CD1c-positive myeloid dendritic cell (primary cell): ENCODE data around the gene TBC1D9B.
"Not testable (repeated sequence)": the region's sequence is repeated elsewhere in the genome, so short reads cannot be mapped to it uniquely, and the experiment has no call there.

ENCODE experiments used
- DNase-seq: peaks from one replicate; pipeline ENCODE4 v3.0.0-alpha.2; 2016; ENCODE audit errors: extremely low spot score

TBC1D9B gene

GRCh38 chr5:179839328-179840256, 68.1 kb downstream of the TBC1D9B start:
- no peak for DNase-seq

- DNase-seq, result no peak
These were observed 70.4 kb downstream of the TBC1D9B start for GRCh38 chr5:179837076-179838011.

DNA sequence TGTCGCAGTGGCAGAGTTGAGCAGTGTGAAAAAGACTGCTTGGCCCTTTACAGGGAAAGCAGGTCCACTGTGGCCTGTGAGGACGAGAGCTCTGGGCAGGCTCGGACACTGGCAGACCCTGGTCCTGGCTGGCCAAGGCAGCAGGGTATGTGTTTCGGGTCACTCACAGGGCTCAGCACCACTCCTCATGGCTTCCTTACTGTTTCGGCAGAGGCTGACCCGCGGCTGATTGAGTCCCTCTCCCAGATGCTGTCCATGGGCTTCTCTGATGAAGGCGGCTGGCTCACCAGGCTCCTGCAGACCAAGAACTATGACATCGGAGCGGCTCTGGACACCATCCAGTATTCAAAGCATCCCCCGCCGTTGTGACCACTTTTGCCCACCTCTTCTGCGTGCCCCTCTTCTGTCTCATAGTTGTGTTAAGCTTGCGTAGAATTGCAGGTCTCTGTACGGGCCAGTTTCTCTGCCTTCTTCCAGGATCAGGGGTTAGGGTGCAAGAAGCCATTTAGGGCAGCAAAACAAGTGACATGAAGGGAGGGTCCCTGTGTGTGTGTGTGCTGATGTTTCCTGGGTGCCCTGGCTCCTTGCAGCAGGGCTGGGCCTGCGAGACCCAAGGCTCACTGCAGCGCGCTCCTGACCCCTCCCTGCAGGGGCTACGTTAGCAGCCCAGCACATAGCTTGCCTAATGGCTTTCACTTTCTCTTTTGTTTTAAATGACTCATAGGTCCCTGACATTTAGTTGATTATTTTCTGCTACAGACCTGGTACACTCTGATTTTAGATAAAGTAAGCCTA, 71.3 kb downstream of the TBC1D9B start:
- DNase-seq, result peak; percentile 35

DNA sequence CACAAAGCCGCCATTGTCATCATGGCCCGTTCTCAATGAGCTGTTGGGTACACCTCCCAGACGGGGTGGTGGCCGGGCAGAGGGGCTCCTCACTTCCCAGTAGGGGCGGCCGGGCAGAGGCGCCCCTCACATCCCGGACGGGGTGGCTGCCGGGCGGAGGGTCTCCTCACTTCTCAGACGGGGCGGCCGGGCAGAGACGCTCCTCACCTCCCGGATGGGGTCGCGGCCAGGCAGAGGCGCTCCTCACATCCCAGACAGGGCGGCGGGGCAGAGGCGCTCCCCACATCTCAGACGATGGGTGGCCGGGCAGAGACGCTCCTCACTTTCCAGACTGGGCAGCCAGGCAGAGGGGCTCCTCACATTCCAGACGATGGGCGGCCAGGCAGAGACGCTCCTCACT, 72.8 kb downstream of the TBC1D9B start:
- not testable (repeated sequence) for DNase-seq

- no peak for DNase-seq
These were observed 73.6 kb downstream of the TBC1D9B start for GRCh38 chr5:179834120-179834519.

GRCh38 chr5:179833709-179834070, 74.0 kb downstream of the TBC1D9B start:
- no peak for DNase-seq

GRCh38 chr5:179833056-179833708, 74.5 kb downstream of the TBC1D9B start:
- no peak for DNase-seq

DNA sequence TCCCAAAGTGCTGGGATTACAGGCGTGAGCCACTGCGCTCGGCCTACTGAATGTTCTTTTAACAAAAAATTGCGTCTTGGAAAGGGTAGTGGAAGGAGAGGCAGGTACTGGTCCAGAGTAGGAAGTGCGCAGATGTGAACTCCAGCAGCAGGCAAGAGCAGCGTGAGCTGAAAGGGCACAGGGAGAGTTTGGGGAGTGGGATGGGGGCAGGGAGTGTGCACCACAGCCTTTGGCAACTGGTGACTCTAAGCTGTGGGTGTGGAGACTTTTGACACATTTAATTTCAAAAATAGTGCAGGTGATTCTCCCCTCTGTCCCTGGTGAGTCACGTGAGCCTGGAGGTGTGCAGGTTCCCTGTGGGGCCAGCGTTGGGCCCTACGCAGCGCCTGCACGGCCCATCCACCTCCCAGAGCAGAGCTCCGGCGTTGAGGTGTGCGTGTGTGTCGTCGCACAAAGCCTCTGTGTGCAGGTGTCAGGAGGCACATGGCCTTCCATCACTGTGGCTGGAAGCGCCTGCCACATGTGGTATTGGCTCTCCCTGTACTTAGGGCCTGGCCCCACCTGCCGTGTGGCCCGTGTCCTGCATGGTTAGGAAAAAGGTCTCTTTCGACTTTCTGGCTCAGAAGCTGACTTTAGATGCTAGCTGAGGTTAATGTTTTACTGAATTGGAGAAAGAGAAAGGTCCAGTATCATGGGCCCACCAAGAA, 75.5 kb downstream of the TBC1D9B start:
- DNase-seq, result no peak

GRCh38 chr5:179830818-179831468, 76.8 kb downstream of the TBC1D9B start:
- no peak for DNase-seq

DNA sequence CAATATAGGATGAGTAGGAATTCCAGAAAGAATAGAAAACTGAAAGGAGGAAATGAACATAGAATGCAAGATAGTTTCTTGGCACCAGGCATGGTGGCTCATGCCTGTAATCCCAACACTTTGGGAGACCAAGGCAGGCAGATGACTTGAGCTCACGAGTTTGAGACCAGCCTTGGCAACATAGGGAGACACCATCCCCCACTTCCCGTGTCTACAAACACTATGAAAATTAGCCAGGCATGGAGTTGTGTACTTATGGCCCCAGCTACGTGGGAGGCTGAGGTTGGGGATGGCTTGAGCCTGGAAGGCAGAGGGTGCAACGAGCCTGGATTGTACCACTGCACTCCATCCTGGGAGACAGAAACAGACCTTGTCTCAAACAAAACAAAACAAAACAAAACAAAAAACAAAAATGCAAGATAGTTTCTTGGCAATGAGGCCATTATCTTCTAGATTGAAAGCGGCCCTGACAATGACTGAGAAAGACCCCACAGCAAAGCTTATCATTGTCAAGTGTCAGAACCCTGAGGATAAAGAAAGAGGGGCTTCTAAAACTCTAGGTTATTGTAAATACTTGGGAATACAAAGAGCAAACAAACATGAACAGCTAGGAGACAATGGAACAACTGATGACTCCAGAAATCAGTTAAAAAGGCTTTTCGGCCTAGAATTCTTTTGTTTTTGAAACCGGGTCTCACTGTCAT, 77.8 kb downstream of the TBC1D9B start:
- DNase-seq, result no peak

DNA sequence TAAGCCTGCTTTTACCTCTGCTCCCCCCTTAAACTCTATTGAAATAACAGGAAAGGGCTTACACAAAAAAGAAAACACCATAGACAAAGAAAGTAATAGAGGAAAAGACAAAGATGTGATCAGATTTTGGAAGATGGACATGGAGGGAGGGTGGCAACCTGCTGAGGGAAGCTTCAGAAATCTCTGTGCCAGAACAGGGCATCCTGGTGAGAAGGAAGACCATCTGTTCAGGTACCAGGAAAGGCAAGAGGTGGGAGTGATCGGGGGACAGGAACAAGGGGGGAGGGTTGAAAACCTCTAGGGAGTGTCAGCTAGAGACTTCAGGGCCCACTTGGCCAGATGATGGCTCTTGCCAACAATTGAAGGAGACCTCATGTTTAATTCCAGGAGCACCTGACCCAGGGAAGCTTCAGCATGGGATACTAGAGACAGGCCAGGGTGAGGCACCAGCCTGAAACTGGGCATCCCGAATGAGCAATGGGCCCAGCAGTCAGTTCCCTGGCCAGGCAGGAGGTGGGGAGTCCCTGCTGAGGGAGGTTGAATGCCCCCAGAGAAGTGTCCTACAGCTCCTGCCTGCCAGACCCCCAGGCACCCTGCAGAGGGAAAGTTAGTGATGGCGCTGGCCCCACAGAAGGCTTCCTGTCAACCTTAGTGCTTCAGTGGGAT, 78.8 kb downstream of the TBC1D9B start:
- DNase-seq, result no peak

- DNase-seq, result peak; percentile 88
These were observed 80.0 kb downstream of the TBC1D9B start for GRCh38 chr5:179827680-179828079.

GRCh38 chr5:179825655-179826182, 82.0 kb downstream of the TBC1D9B start:
- DNase-seq, result no peak

GRCh38 chr5:179824745-179825112, 83.0 kb downstream of the TBC1D9B start:
- no peak for DNase-seq

GRCh38 chr5:179823937-179824744, 83.6 kb downstream of the TBC1D9B start:
- no peak for DNase-seq

GRCh38 chr5:179822444-179822990, 85.2 kb downstream of the TBC1D9B start:
- no peak for DNase-seq

DNA sequence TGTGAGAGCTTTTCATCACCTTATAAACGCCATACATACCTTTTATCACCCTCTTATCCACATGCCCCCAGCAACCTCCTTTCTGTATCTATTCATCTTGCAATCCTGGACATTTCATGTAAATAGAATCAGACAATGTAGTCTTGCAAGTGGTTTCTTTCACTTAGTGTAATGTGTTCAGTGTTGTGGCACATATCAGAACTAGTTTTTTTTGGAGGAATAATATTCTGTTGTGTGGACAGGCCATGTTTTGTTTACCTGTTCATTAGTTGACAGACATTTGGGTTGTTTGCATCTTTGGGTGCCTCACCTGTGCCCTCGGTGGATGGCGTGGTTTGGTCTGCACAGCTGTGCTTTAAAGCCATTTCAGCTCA, 85.7 kb downstream of the TBC1D9B start:
- no peak for DNase-seq
